Measurements from ENCODE around the gene MAN2A1. TPM values are rescaled to one million over a fixed set of nuclear protein-coding genes. Genes with fewer than 3 reads are reported as not detected.
A peak's percentile ranks its signal among the peaks of the same experiment; 100 is the strongest.

The MAN2A1 gene
- total RNA-seq, 1 experiment from 2014 or later, result 78.0 TPM

DNA sequence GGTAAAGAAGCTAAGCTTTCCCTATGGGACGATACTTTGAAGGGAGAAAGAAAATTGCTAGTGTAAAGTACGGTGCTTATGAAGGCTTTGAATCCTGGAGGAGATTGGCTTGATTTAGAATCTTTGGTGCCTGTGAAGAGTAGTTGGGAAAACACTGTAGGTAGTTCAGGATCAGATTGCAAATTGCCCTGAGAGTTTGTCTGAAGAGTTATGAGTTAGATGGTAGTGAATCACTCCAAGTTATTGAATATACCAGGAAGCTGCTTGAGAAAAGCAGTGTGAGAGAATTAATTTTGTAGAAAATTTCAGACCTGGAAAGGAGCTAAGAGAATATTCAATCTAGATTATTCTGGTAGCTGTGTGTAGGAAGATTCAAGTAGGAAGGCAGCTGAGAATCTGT, 11.5 kb downstream of the MAN2A1 start:
- Histone ChIP-seq H4K20me1 (ENCODE audit: control insufficient read depth, insufficient read depth, insufficient read length) (no peaks in the 10 kb centered on the region), H2BK12ac (ENCODE audit: insufficient read length, low read depth, low read length) (no peak overlapping the region), H3K9ac (ENCODE audit: extremely low read depth, insufficient read length, low read length) (no peak overlapping the region), H3K4me2 (ENCODE audit: insufficient read depth, insufficient read length, low read length) (no peak overlapping the region), H3K23me2 (ENCODE audit: insufficient read length, low read depth, low read length, poor library complexity, severe bottlenecking) (no peaks in the 10 kb centered on the region), H3K4me1 (ENCODE audit: insufficient read depth, low read length) (peaks cover 20% of the 10 kb centered on the region; the same call in 1 of the 2 replicates), H3K56ac (ENCODE audit: insufficient read length, low read depth, low read length) (no peak overlapping the region), H3K14ac (ENCODE audit: insufficient read depth, low read length) (no peak overlapping the region), H3K18ac (ENCODE audit: insufficient read length, low read depth, low read length) (no peak overlapping the region), H3K9me3 (ENCODE audit: control insufficient read depth, low read depth, low read length) (no peaks in the 10 kb centered on the region), H3K79me2 (ENCODE audit: insufficient read depth, low read length) (peaks cover 46% of the 10 kb centered on the region; the same call in 1 of the 2 replicates), H4K8ac (replicated peaks; ENCODE audit: insufficient read length, low read depth, low read length) (no peak overlapping the region), H4K91ac (ENCODE audit: insufficient read length, low read depth, low read length) (no peak overlapping the region), H3K4ac (ENCODE audit: low read depth, low read length) (no peak overlapping the region), H2BK5ac (ENCODE audit: insufficient read length, low read length) (no peak overlapping the region), H2BK20ac (ENCODE audit: low read depth, low read length, poor library complexity, severe bottlenecking) (no peak overlapping the region), H2BK15ac (ENCODE audit: low read depth, low read length) (no peak overlapping the region), H2BK120ac (ENCODE audit: low read depth, low read length, poor library complexity, severe bottlenecking) (no peak overlapping the region), H3K27me3 (ENCODE audit: insufficient read depth, low read length) (no peaks in the 10 kb centered on the region), H2AK5ac (ENCODE audit: insufficient read length, low read length) (no peak overlapping the region), H3K79me1 (ENCODE audit: insufficient read depth, low read depth, low read length, poor library complexity, severe bottlenecking) (peaks cover 4% of the 10 kb centered on the region), H3K23ac (ENCODE audit: insufficient read length, low read depth, low read length) (no peak overlapping the region), H3T11ph (ENCODE audit: low read length) (no peak overlapping the region), H4K5ac (ENCODE audit: insufficient read length, low read depth, low read length) (no peak overlapping the region), H2AFZ (ENCODE audit: low read length) (no peak overlapping the region), H3K27ac (ENCODE audit: insufficient read length, low read depth, low read length) (no peak overlapping the region)
- no CpG with 5 or more reads among the region's 2 CpGs for WGBS (ENCODE audit: extremely low coverage, insufficient read length, low lambda C conversion rate)
- no peaks in the 10 kb centered on the region for H3K27me3 Mint-ChIP-seq (ENCODE audit: low read depth)
- peaks cover 9 to 17% (median 16%) of the 10 kb centered on the region in 3 experiments; a peak in 6 of 7 replicates for H3K36me3 Mint-ChIP-seq (ENCODE audit: insufficient read depth in 1 of 3, low read depth in 3 of 3)
- H3K4me3 Mint-ChIP-seq, result no peak overlapping the region
- TF ChIP-seq CTCF (conservative IDR thresholded peaks at IDR 0.05), result no peak
- DNase-seq, result no peak
- peak overlapping the region in 2 of 3 experiments; percentile 24 to 26; a peak in 2 of 7 replicates for H3K27ac Mint-ChIP-seq
- peaks cover 76 to 83% of the 10 kb centered on the region in 2 experiments for H3K4me1 Mint-ChIP-seq
- no peaks in the 10 kb centered on the region for H3K9me3 Mint-ChIP-seq

Data from H9 (cell line).